HCT116 (cell line): ENCODE data around the gene TEDDM1. TPM values are rescaled to one million over a fixed set of nuclear protein-coding genes. Genes with fewer than 3 reads are reported as not detected.

ENCODE experiments used
- ATAC-seq: fragments of 200-7000 bp; cut with Tn5 transposase; 2 replicates; pipeline ENCODE4 v1.9.1; 2020; ENCODE audit warnings: mild to moderate bottlenecking, moderate library complexity
- BruUV-seq: library from RNA; stranded (reverse); fragments of 400-500 nt; replicated peaks from 2 replicates; lab custom pipeline; 2021; lab: Mats Ljungman, UMichigan
- CTCF ChIA-PET: fragments of 300-600 bp; sonication (Branson Sonifier 250); formaldehyde crosslinking; loops from one replicate; lab custom pipeline; 2021; ENCODE audit warnings: antibody characterized with exemption; lab: Charles Lee
- POLR2A ChIA-PET: fragments of 300-600, 350-600 bp; sonication (Branson Sonifier 250); formaldehyde crosslinking; loops from one replicate; lab custom pipeline; 2021; ENCODE audit warnings: antibody characterized with exemption; lab: Charles Lee
- RAD21 ChIA-PET, 2 experiments: fragments of 300-600 bp; sonication (Branson Sonifier 250); formaldehyde crosslinking; loops; one replicate each; lab custom pipeline; 2023; ENCODE audit warnings: low total read pairs in 2 of 2; ENCODE audit not compliant: uncharacterized antibody in 2 of 2, unreplicated experiment in 2 of 2, low non-redundant PET in 1 of 2; lab: Charles Lee
- DNase-seq: peaks from one replicate; pipeline ENCODE4 v3.0.0-alpha.2; 2010; ENCODE audit warnings: low read depth, low spot score
- H2AFZ ChIP-seq: fragments of 200-600 bp; shearing (Covaris generic), sonication (generic); 2 replicates; pipeline ENCODE4 v1.6.1; 2017; ENCODE audit warnings: low read depth, mixed run types, mixed read lengths, antibody characterized with exemption, low read length; ENCODE audit not compliant: poor library complexity, severe bottlenecking
- H3K27ac ChIP-seq: 2 replicates; pipeline ENCODE4 v1.5.1; 2012; ENCODE audit warnings: low read depth, low read length
- H3K27me3 ChIP-seq: fragments of 200-600 bp; sonication (generic); 2 replicates; pipeline ENCODE4 v1.6.1; 2016; ENCODE audit warnings: mixed run types, low read length, mixed read lengths; ENCODE audit not compliant: insufficient read depth
- H3K36me3 ChIP-seq, 2 experiments: fragments of 200-500 bp in 1 of 2; fragments of 200-600 bp in 1 of 2; sonication (Bioruptor generic) in 1 of 2; sonication (generic) in 1 of 2; 2 replicates each; pipeline versions ENCODE4 v1.5.1 to v1.6.1; 2014 to 2016; ENCODE audit warnings: low read length in 2 of 2, inconsistent platforms in 1 of 2, mixed read lengths in 1 of 2, mixed run types in 1 of 2; ENCODE audit not compliant: insufficient read depth in 2 of 2, control insufficient read depth in 1 of 2
- H3K4me1 ChIP-seq, 2 experiments: fragments of 200-600 bp in 1 of 2; sonication (generic) in 1 of 2; 2 replicates each; pipeline versions ENCODE4 v1.5.1 to v1.6.1; 2012 to 2017; ENCODE audit warnings: low read length in 2 of 2, inconsistent platforms in 1 of 2, mild to moderate bottlenecking in 1 of 2, mixed read lengths in 1 of 2, mixed run types in 1 of 2, moderate library complexity in 1 of 2; ENCODE audit not compliant: insufficient read depth in 2 of 2, control insufficient read depth in 1 of 2
- H3K4me2 ChIP-seq: fragments of 200-600 bp; sonication (generic); 2 replicates; pipeline ENCODE4 v1.6.1; 2017; ENCODE audit warnings: mixed run types, low read length, mixed read lengths
- H3K4me3 ChIP-seq, 2 experiments: fragments of 200-600 bp in 1 of 2; sonication (generic) in 1 of 2; replicated peaks in 1 of 2; 2 replicates each; pipeline ENCODE4 v1.5.1; 2011 to 2016; ENCODE audit warnings: low read length in 2 of 2, control low read depth in 1 of 2, low read depth in 1 of 2, mild to moderate bottlenecking in 1 of 2, mixed read lengths in 1 of 2, mixed run types in 1 of 2
- H3K79me2 ChIP-seq: fragments of 200-600 bp; sonication (generic); 2 replicates; pipeline ENCODE4 v1.6.1; 2017; ENCODE audit warnings: mild to moderate bottlenecking, mixed run types, low read length, moderate library complexity, mixed read lengths; ENCODE audit not compliant: insufficient read depth
- H3K9ac ChIP-seq: fragments of 200-600 bp; sonication (generic); 2 replicates; pipeline ENCODE4 v1.6.1; 2016; ENCODE audit warnings: low read length, mixed read lengths
- H3K9me2 ChIP-seq: fragments of 200-600 bp; sonication (generic), shearing (Covaris generic); 2 replicates; pipeline ENCODE4 v1.6.1; 2017; ENCODE audit warnings: mixed run types, mild to moderate bottlenecking, moderate library complexity; ENCODE audit not compliant: insufficient read depth
- H3K9me3 ChIP-seq, 2 experiments: fragments of 200-500 bp in 1 of 2; fragments of 200-600 bp in 1 of 2; sonication (Bioruptor generic) in 1 of 2; sonication (generic) in 1 of 2; 2 replicates each; pipeline ENCODE4 v1.6.1; 2014 to 2017; ENCODE audit warnings: low read length in 2 of 2, mixed read lengths in 2 of 2, inconsistent platforms in 1 of 2, low read depth in 1 of 2, mild to moderate bottlenecking in 1 of 2, mixed run types in 1 of 2, moderate library complexity in 1 of 2; ENCODE audit not compliant: control insufficient read depth in 1 of 2, insufficient read depth in 1 of 2
- H4K20me1 ChIP-seq: fragments of 200-600 bp; sonication (generic), shearing (Covaris generic); 2 replicates; pipeline ENCODE4 v1.6.1; 2017; ENCODE audit warnings: mixed run types, mild to moderate bottlenecking, moderate library complexity; ENCODE audit not compliant: insufficient read depth
- CTCF ChIP-seq, 3 experiments: fragments of 200-600 bp in 1 of 3; sonication (generic) in 1 of 3; IDR thresholded peaks in 2 of 3; conservative IDR thresholded peaks in 1 of 3; 2 replicates each; pipeline ENCODE4 v1.5.1; 2012 to 2017; ENCODE audit warnings: low read depth in 2 of 3, low read length in 2 of 3, antibody characterized with exemption in 1 of 3, borderline replicate concordance in 1 of 3, control low read depth in 1 of 3, mild to moderate bottlenecking in 1 of 3, mixed read lengths in 1 of 3, mixed run types in 1 of 3, moderate library complexity in 1 of 3; ENCODE audit not compliant: insufficient read depth in 1 of 3
- MAX ChIP-seq: IDR thresholded peaks from 2 replicates; pipeline ENCODE4 v1.6.1; 2012
- SRF ChIP-seq: IDR thresholded peaks from 2 replicates; pipeline ENCODE4 v1.6.1; 2012; ENCODE audit warnings: low read depth
- intact Hi-C: fragments of 100-400 bp; cut with micrococcal nuclease; formaldehyde crosslinking; loops from 2 replicates; pipeline ENCODE4 v1.10.0; 2022
- total RNA-seq: library from RNA; stranded (reverse); gene quantifications from one replicate; pipeline ENCODE4 v1.2.1, GENCODE V29; 2021; ENCODE audit not compliant: unreplicated experiment

TEDDM1 gene
- total RNA-seq, 1 experiment from 2014 or later, result not detected

- TSS peak; percentile 53 for BruUV-seq
- H3K4me2 ChIP-seq, result peak overlapping the region; percentile 89
- TF ChIP-seq SRF, result 0 out of 2 replicates have a peak, but pooled peaks have one; percentile 8
- TF ChIP-seq CTCF (IDR thresholded peaks at IDR 0.05 in 2 of 3, conservative IDR thresholded peaks at IDR 0.05 in 1 of 3; ENCODE audit: borderline replicate concordance in 1 of 3, insufficient read depth in 1 of 3, low read depth in 2 of 3, low read length in 2 of 3), result no peak
- peak; percentile 32; the same call in 1 of the 2 replicates for TF ChIP-seq MAX
- TF ChIP-seq, all 23 proteins: peak for 2
- peaks cover 40% of the 10 kb centered on the region for H3K79me2 ChIP-seq
- ATAC-seq (peak; percentile 42), DNase-seq (no peak)
- CTCF ChIA-PET, result interaction anchor here (0.9 to 1.7 kb wide), 5 partner anchors 249 to 456 kb away, joined by 3 to 11 read pairs (median 5); no protein-coding TSS in a partner anchor
- H3K4me1 ChIP-seq, result peaks cover 16 to 21% of the 10 kb centered on the region in 2 experiments
- RAD21 ChIA-PET, result interaction anchor here in 1 of 2 experiments (1.0 kb wide), 1 partner anchor 249 kb away, joined by 6 read pairs; no protein-coding TSS in a partner anchor
- intact Hi-C loops, result loop anchor here (5.0 kb wide), 1 partner anchor 915 kb away; no protein-coding TSS in a partner anchor
- no peaks in the 10 kb centered on the region for H3K9me2 ChIP-seq
- H3K9ac ChIP-seq, result peak overlapping the region; percentile 87
- peak overlapping the region; percentile 94 for H3K27ac ChIP-seq
- no peaks in the 10 kb centered on the region for H4K20me1 ChIP-seq
- H3K4me3 ChIP-seq, result peak overlapping the region; percentile 71 to 85
- peaks cover 15% of the 10 kb centered on the region in 2 experiments for H3K36me3 ChIP-seq
- no peaks in the 10 kb centered on the region for H3K27me3 ChIP-seq
- H3K9me3 ChIP-seq, result no peaks in the 10 kb centered on the region
- POLR2A ChIA-PET, result interaction anchor here (0.7 to 1.2 kb wide), 16 partner anchors 10 to 363 kb away, joined by 3 to 18 read pairs (median 4); no protein-coding TSS in a partner anchor
- H2AFZ ChIP-seq, result no peak overlapping the region
These were observed 8.1 kb downstream of the TEDDM1 start for GRCh38 chr1:182392050-182393028.
